Stimulated activated CD4-positive, alpha-beta T cell treated with anti-CD3 and anti-CD28 coated beads, Interleukin-12 subunit alpha, Interleukin-12 subunit beta, amount 100 ng/mL, for 4 hours (primary cell): ENCODE data around the gene ELF1.

Source experiments
- DNase-seq: peaks from one replicate; pipeline ENCODE4 v3.0.0-alpha.2; 2020

ELF1 gene

GRCh38 chr13:41006306-41006705 is 12.8 kb downstream of the ELF1 start:
- DNase-seq, result no peak

GRCh38 chr13:41005704-41006103 is 13.4 kb downstream of the ELF1 start:
- no peak for DNase-seq

- no peak for DNase-seq
Measured at GRCh38 chr13:41004875-41005693, 14.0 kb downstream of the ELF1 start.

- DNase-seq, result no peak
Measured at GRCh38 chr13:41002606-41003005, 16.5 kb downstream of the ELF1 start.

GRCh38 chr13:41001695-41002094 is 17.4 kb downstream of the ELF1 start:
- DNase-seq, result no peak

- DNase-seq, result no peak
Measured at GRCh38 chr13:40999416-40999815, 19.7 kb downstream of the ELF1 start.

GRCh38 chr13:40996426-40997092 is 22.6 kb downstream of the ELF1 start:
- no peak for DNase-seq

GRCh38 chr13:40995997-40996396 is 23.1 kb downstream of the ELF1 start:
- DNase-seq, result no peak

- DNase-seq, result no peak
Measured at GRCh38 chr13:40994581-40995230, 24.4 kb downstream of the ELF1 start.

- DNase-seq, result no peak
Measured at GRCh38 chr13:40993987-40994386, 25.1 kb downstream of the ELF1 start.

GRCh38 chr13:40992678-40993518 is 26.2 kb downstream of the ELF1 start:
- DNase-seq, result no peak

- no peak for DNase-seq
Measured at GRCh38 chr13:40987606-40988280, 31.4 kb downstream of the ELF1 start.

GRCh38 chr13:40986101-40986856 is 32.8 kb downstream of the ELF1 start:
- DNase-seq, result no peak

- DNase-seq, result no peak
Measured at GRCh38 chr13:40985381-40986100, 33.6 kb downstream of the ELF1 start.

- no peak for DNase-seq
Measured at GRCh38 chr13:40984668-40985366, 34.3 kb downstream of the ELF1 start.

GRCh38 chr13:40983725-40984667 is 35.1 kb downstream of the ELF1 start:
- no peak for DNase-seq

- no peak for DNase-seq
Measured at GRCh38 chr13:40983259-40983658, 35.9 kb downstream of the ELF1 start.

- no peak for DNase-seq
Measured at GRCh38 chr13:40982772-40983171, 36.3 kb downstream of the ELF1 start.

- DNase-seq, result no peak
Measured at GRCh38 chr13:40981949-40982348, 37.2 kb downstream of the ELF1 start.
